Prostate gland (tissue), 2 donors: ENCODE measurements around the gene SSTR1. TPM values are rescaled to one million over a fixed set of nuclear protein-coding genes. Genes with fewer than 3 reads are reported as not detected.
A peak's percentile ranks its signal among the peaks of the same experiment; 100 is the strongest.

ENCODE experiments used
- DNase-seq: peaks from one replicate; pipeline ENCODE4 v3.0.0-alpha.2; 2019; ENCODE audit warnings: low spot score
- H3K27ac ChIP-seq, 2 donors: fragments of 200-600 bp; sonication (generic); 2 replicates each; pipeline ENCODE4 v1.5.1; 2017 to 2019
- H3K27me3 ChIP-seq: fragments of 200-600 bp; sonication (generic); replicated peaks from 2 replicates; pipeline ENCODE4 v1.5.1; 2019; ENCODE audit not compliant: insufficient read depth
- H3K36me3 ChIP-seq, 2 donors: fragments of 200-600 bp; sonication (generic); 1 replicate in 1 of 2; 2 replicates in 1 of 2; pipeline versions ENCODE4 v1.5.1 to v1.8.1; 2017 to 2019
- H3K4me1 ChIP-seq: fragments of 200-600 bp; sonication (generic); replicated peaks from 2 replicates; pipeline ENCODE4 v1.5.1; 2019
- H3K4me3 ChIP-seq, 2 donors: fragments of 200-600 bp; sonication (generic); 2 replicates each; pipeline ENCODE4 v1.5.1; 2017 to 2019
- H3K9me3 ChIP-seq: fragments of 200-600 bp; sonication (generic); 2 replicates; pipeline ENCODE4 v1.5.1; 2017
- CTCF ChIP-seq, 4 experiments: fragments of 200-600 bp in 2 of 4; fragments of 450-650 bp in 2 of 4; sonication (generic) in 2 of 4; IDR thresholded peaks; 1 replicate in 3 of 4; 2 replicates in 1 of 4; pipeline ENCODE4 v1.5.1; 2016 to 2019; ENCODE audit warnings: antibody characterized with exemption in 4 of 4, mild to moderate bottlenecking in 2 of 4, moderate library complexity in 2 of 4
- POLR2A ChIP-seq: fragments of 450-650 bp; IDR thresholded peaks from one replicate; pipeline ENCODE4 v1.6.1; 2016; ENCODE audit warnings: antibody characterized with exemption, mild to moderate bottlenecking
- POLR2AphosphoS5 ChIP-seq: sonication (generic); formaldehyde crosslinking; IDR thresholded peaks from one replicate; pipeline ENCODE4 v1.6.1; 2017; ENCODE audit warnings: antibody characterized with exemption
- WGBS: methylation state at CpG from one replicate; pipeline ENCODE4 v1.1.5; 2018; 5-methylcytosine and 5-hydroxymethylcytosine counted together
- intact Hi-C: fragments of 100-400 bp; cut with DNase I; formaldehyde crosslinking; loops from one replicate; pipeline ENCODE4 v1.14.2; 2022
- total RNA-seq, 2 donors: library from RNA; depleted of rRNA; stranded (reverse); fragments of >200 nt; gene quantifications; one replicate each; pipeline ENCODE4 v1.1.0, GENCODE V29; 2016

The SSTR1 gene
- total RNA-seq, 2 donors from 2014 or later: 0.23 to 0.80 TPM

- 17% methylated on average over 44 of the region's 44 CpGs for WGBS
- peaks cover 2% of the 10 kb centered on the region for H3K27me3 ChIP-seq
- no peaks in the 10 kb centered on the region for H3K4me1 ChIP-seq
- no peak for DNase-seq
- peak overlapping the region; percentile 11 to 15 for H3K4me3 ChIP-seq
- no peaks in the 10 kb centered on the region for H3K9me3 ChIP-seq
- TF ChIP-seq POLR2A (no peak), POLR2AphosphoS5 (no peak), CTCF (IDR thresholded peaks at IDR 0.05) (no peak)
- intact Hi-C loops: no loop called here
- H3K27ac ChIP-seq: peak overlapping the region in 1 of 2 donors; percentile 28
- no peaks in the 10 kb centered on the region for H3K36me3 ChIP-seq
These were observed 47.1 kb downstream of the SSTR1 start for GRCh38 chr14:38254571-38255407.

- intact Hi-C loops: no loop called here
- WGBS: 2% methylated on average over 21 of the region's 29 CpGs
- H3K4me1 ChIP-seq: no peaks in the 10 kb centered on the region
- DNase-seq: no peak
- TF ChIP-seq CTCF (IDR thresholded peaks at IDR 0.05): no peak
- H3K4me3 ChIP-seq: peak overlapping the region; percentile 11 to 15
- no peaks in the 10 kb centered on the region for H3K9me3 ChIP-seq
- H3K36me3 ChIP-seq: no peaks in the 10 kb centered on the region
- peaks cover 2% of the 10 kb centered on the region for H3K27me3 ChIP-seq
- H3K27ac ChIP-seq: peak overlapping the region in 1 of 2 donors; percentile 9
These were observed 47.6 kb downstream of the SSTR1 start for GRCh38 chr14:38255408-38255672.

GRCh38 chr14:38255673-38256532 is 48.2 kb downstream of the SSTR1 start, which contains the start of gene CLEC14A:
TSS of gene CLEC14A (minus strand) at chr14:38256093. CDS start at chr14:38256022, 71 bp downstream.
- WGBS: 21% methylated on average over 63 of the region's 68 CpGs
- no peak for DNase-seq
- no peaks in the 10 kb centered on the region for H3K9me3 ChIP-seq
- intact Hi-C loops: no loop called here
- peaks cover 2% of the 10 kb centered on the region for H3K27me3 ChIP-seq
- H3K4me1 ChIP-seq: no peaks in the 10 kb centered on the region
- peak within 1 kb of the TSS in 1 of 2 donors; percentile 28 for H3K27ac ChIP-seq
- TF ChIP-seq POLR2AphosphoS5 (no peak), CTCF (IDR thresholded peaks at IDR 0.05) (no peak), POLR2A (no peak)
- no peaks in the 10 kb centered on the region for H3K36me3 ChIP-seq
- H3K4me3 ChIP-seq: peak within 1 kb of the TSS; percentile 11 to 15

GRCh38 chr14:38256533-38256840 is 48.8 kb downstream of the SSTR1 start:
- no peak overlapping the region for H3K4me3 ChIP-seq
- WGBS: 62% methylated on average over 5 of the region's 5 CpGs
- intact Hi-C loops: no loop called here
- no peaks in the 10 kb centered on the region for H3K36me3 ChIP-seq
- no peak for DNase-seq
- no peak overlapping the region for H3K27ac ChIP-seq
- no peak for TF ChIP-seq POLR2AphosphoS5
- TF ChIP-seq CTCF (IDR thresholded peaks at IDR 0.05): no peak
- TF ChIP-seq POLR2A: no peak
- peaks cover 2% of the 10 kb centered on the region for H3K27me3 ChIP-seq
- no peaks in the 10 kb centered on the region for H3K4me1 ChIP-seq
- H3K9me3 ChIP-seq: no peaks in the 10 kb centered on the region
